ENCODE data around the gene PPARD. TPM values are rescaled to one million over a fixed set of nuclear protein-coding genes. Genes with fewer than 3 reads are reported as not detected.

The PPARD gene
- total and polyA plus RNA-seq, 2 of the 13 experiments (the other 11 are each of a cell fraction or from before 2014, with no cell fraction given) = 6.1 to 13.3 TPM

DNA sequence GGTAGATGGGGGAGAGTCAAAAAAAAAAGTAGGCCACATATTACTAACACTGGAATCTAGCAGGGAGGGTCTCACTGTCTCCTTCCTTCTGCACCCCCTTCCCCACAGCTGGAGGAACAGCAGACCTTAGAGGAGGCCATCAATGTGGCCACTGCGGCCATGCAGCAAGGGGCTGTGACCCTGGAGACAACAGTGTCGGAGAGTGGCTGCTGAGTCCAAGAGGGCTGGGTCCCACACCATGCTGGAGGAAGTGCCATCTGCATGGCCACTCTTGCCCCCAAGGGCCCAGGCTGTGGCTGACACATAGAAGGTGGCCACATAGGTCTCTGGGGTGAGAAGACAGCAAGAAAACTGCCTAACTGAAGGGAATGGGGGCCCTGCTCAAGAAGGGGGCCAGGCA lies 47.3 kb upstream of the PPARD start:
- ChIA-PET CTCF (ENCODE audit: low intra/inter-chr PET ratio, low total read pairs) (interaction anchor here (1.1 to 2.6 kb wide), 5 partner anchors 32 to 173 kb away, joined by 3 to 18 read pairs (median 6); partner anchors contain the start of genes PPARD and RPL10A), POLR2A (interaction anchor here (0.6 to 1.2 kb wide), 2 partner anchors 10 to 123 kb away, joined by 3 read pairs; no protein-coding TSS in a partner anchor)
- Histone ChIP-seq H3K36me3 (replicated peaks in 1 of 2; ENCODE audit: control insufficient read depth in 1 of 2, insufficient read depth in 2 of 2, low read length in 2 of 2) (peaks cover 9 to 19% of the 10 kb centered on the region in 2 experiments; a peak in 4 of 5 replicates), H3K9ac (ENCODE audit: insufficient read depth, low read depth, low read length) (no peak overlapping the region), H3K79me2 (ENCODE audit: insufficient read depth, low read length) (no peaks in the 10 kb centered on the region), H3K9me3 (ENCODE audit: low read length) (no peaks in the 10 kb centered on the region), H3K4me2 (ENCODE audit: low read depth, low read length) (no peak overlapping the region), H2AFZ (ENCODE audit: low read length) (no peak overlapping the region), H3K4me1 (ENCODE audit: insufficient read depth, low read length) (peaks cover 20% of the 10 kb centered on the region), H3K27me3 (ENCODE audit: control insufficient read depth in 1 of 2, insufficient read depth in 2 of 2, low read length in 2 of 2) (no peaks in the 10 kb centered on the region), H4K20me1 (ENCODE audit: insufficient read depth, low read length) (no peaks in the 10 kb centered on the region), H3K27ac (ENCODE audit: extremely low read length, insufficient read depth, low read length) (no peak overlapping the region), H3K4me3 (replicated peaks in 1 of 3; ENCODE audit: insufficient read depth in 1 of 3, low read depth in 2 of 3, low read length in 3 of 3) (no peak overlapping the region)
- ATAC-seq = no peak
- 83% methylated on average over 2 of the region's 2 CpGs for WGBS (ENCODE audit: low lambda C conversion rate)
- no peak for DNase-seq (ENCODE audit: low spot score)
- TF ChIP-seq ZNF121 (CRISPR knock-in tag; IDR thresholded peaks at IDR 0.05) (no peak), ZNF713 (CRISPR knock-in tag; IDR thresholded peaks at IDR 0.05) (no peak), ZNF225 (CRISPR knock-in tag; IDR thresholded peaks at IDR 0.05) (no peak), ZNF615 (CRISPR knock-in tag; IDR thresholded peaks at IDR 0.05; ENCODE audit: borderline replicate concordance) (no peak), ZZZ3 (CRISPR knock-in tag; IDR thresholded peaks at IDR 0.05; ENCODE audit: borderline replicate concordance) (no peak), NCOR1 (IDR thresholded peaks at IDR 0.05; ENCODE audit: borderline replicate concordance, low read length) (no peak), MTA1 (CRISPR knock-in tag; IDR thresholded peaks at IDR 0.05; ENCODE audit: borderline replicate concordance) (no peak), HNRNPH1 (optimal IDR thresholded peaks at IDR 0.05; ENCODE audit: low read depth, low read length) (no peak), KAT8 (CRISPR knock-in tag; IDR thresholded peaks at IDR 0.05) (no peak)
- TF ChIP-seq, protein P1, sequence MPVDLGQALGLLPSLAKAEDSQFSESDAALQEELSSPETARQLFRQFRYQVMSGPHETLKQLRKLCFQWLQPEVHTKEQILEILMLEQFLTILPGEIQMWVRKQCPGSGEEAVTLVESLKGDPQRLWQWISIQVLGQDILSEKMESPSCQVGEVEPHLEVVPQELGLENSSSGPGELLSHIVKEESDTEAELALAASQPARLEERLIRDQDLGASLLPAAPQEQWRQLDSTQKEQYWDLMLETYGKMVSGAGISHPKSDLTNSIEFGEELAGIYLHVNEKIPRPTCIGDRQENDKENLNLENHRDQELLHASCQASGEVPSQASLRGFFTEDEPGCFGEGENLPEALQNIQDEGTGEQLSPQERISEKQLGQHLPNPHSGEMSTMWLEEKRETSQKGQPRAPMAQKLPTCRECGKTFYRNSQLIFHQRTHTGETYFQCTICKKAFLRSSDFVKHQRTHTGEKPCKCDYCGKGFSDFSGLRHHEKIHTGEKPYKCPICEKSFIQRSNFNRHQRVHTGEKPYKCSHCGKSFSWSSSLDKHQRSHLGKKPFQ (CRISPR knock-in tag; IDR thresholded peaks at IDR 0.05; ENCODE audit: insufficient replicate concordance) = no peak
- TF ChIP-seq, protein P2, sequence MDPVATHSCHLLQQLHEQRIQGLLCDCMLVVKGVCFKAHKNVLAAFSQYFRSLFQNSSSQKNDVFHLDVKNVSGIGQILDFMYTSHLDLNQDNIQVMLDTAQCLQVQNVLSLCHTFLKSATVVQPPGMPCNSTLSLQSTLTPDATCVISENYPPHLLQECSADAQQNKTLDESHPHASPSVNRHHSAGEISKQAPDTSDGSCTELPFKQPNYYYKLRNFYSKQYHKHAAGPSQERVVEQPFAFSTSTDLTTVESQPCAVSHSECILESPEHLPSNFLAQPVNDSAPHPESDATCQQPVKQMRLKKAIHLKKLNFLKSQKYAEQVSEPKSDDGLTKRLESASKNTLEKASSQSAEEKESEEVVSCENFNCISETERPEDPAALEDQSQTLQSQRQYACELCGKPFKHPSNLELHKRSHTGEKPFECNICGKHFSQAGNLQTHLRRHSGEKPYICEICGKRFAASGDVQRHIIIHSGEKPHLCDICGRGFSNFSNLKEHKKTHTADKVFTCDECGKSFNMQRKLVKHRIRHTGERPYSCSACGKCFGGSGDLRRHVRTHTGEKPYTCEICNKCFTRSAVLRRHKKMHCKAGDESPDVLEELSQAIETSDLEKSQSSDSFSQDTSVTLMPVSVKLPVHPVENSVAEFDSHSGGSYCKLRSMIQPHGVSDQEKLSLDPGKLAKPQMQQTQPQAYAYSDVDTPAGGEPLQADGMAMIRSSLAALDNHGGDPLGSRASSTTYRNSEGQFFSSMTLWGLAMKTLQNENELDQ (CRISPR knock-in tag; IDR thresholded peaks at IDR 0.05; ENCODE audit: borderline replicate concordance) = no peak
- TF ChIP-seq, protein P3, sequence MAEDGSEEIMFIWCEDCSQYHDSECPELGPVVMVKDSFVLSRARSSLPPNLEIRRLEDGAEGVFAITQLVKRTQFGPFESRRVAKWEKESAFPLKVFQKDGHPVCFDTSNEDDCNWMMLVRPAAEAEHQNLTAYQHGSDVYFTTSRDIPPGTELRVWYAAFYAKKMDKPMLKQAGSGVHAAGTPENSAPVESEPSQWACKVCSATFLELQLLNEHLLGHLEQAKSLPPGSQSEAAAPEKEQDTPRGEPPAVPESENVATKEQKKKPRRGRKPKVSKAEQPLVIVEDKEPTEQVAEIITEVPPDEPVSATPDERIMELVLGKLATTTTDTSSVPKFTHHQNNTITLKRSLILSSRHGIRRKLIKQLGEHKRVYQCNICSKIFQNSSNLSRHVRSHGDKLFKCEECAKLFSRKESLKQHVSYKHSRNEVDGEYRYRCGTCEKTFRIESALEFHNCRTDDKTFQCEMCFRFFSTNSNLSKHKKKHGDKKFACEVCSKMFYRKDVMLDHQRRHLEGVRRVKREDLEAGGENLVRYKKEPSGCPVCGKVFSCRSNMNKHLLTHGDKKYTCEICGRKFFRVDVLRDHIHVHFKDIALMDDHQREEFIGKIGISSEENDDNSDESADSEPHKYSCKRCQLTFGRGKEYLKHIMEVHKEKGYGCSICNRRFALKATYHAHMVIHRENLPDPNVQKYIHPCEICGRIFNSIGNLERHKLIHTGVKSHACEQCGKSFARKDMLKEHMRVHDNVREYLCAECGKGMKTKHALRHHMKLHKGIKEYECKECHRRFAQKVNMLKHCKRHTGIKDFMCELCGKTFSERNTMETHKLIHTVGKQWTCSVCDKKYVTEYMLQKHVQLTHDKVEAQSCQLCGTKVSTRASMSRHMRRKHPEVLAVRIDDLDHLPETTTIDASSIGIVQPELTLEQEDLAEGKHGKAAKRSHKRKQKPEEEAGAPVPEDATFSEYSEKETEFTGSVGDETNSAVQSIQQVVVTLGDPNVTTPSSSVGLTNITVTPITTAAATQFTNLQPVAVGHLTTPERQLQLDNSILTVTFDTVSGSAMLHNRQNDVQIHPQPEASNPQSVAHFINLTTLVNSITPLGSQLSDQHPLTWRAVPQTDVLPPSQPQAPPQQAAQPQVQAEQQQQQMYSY (CRISPR knock-in tag; IDR thresholded peaks at IDR 0.05) = no peak
- in situ Hi-C loops (cut with HindIII; ENCODE audit: extremely low pct_ligation_motif_present, low pct_unique_long_range_greater_than_20kb) = loop anchor here (5.0 kb wide), 2 partner anchors 37 to 172 kb away; partner anchors contain the start of gene RPL10A
- no TSS peak for BruUV-seq (replicated peaks)
- FAIRE-seq = no peak
- intact Hi-C loops (cut with micrococcal nuclease; ENCODE audit: unreplicated experiment) = loop anchor here (10.0 kb wide), 1 partner anchor 440 kb away; the partner anchor contains the start of gene ARMC12

Data from HepG2 (cell line).